Measurements from ENCODE around the gene ALDH18A1.

DNA sequence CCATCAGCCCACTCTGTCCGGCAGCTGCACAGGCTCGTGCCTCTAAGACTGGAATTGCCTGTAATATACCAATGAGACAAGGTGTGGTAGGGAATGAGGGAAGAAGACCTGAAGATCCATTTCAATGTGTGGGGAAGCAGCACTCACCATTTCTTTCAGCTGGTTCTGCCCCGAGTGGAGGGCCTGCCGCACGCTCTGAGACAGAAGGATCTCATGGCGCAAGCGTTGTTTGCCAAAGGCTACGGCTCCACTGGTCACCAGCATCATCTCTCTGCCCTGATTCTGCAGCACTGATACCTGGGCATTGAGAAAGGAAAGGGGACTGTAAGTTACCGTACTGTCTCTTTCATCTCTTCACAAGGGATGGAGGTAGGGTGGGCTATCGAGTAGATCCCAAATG lies 19.4 kb downstream of the ALDH18A1 start:
- TF ChIP-seq CTCF (conservative IDR thresholded peaks at IDR 0.05; ENCODE audit: low read length) (no peak), EZH2phosphoT487 (IDR thresholded peaks at IDR 0.05; ENCODE audit: borderline replicate concordance, low read depth, low read length) (no peak)

Data from OCI-LY7 (cell line).